Stimulated activated CD8-positive, alpha-beta memory T cell treated with anti-CD3 and anti-CD28 coated beads, Interleukin-15, amount 100 ng/mL, for 1 hour (primary cell): Measurements from ENCODE around the gene CD2AP.
"Not testable (repeated sequence)": the region's sequence is repeated elsewhere in the genome, so short reads cannot be mapped to it uniquely, and the experiment has no call there.

ENCODE experiments used
- DNase-seq: peaks from one replicate; pipeline ENCODE4 v3.0.0-alpha.2; 2020; ENCODE audit warnings: low read depth

The CD2AP gene, protein sequence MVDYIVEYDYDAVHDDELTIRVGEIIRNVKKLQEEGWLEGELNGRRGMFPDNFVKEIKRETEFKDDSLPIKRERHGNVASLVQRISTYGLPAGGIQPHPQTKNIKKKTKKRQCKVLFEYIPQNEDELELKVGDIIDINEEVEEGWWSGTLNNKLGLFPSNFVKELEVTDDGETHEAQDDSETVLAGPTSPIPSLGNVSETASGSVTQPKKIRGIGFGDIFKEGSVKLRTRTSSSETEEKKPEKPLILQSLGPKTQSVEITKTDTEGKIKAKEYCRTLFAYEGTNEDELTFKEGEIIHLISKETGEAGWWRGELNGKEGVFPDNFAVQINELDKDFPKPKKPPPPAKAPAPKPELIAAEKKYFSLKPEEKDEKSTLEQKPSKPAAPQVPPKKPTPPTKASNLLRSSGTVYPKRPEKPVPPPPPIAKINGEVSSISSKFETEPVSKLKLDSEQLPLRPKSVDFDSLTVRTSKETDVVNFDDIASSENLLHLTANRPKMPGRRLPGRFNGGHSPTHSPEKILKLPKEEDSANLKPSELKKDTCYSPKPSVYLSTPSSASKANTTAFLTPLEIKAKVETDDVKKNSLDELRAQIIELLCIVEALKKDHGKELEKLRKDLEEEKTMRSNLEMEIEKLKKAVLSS

DNA sequence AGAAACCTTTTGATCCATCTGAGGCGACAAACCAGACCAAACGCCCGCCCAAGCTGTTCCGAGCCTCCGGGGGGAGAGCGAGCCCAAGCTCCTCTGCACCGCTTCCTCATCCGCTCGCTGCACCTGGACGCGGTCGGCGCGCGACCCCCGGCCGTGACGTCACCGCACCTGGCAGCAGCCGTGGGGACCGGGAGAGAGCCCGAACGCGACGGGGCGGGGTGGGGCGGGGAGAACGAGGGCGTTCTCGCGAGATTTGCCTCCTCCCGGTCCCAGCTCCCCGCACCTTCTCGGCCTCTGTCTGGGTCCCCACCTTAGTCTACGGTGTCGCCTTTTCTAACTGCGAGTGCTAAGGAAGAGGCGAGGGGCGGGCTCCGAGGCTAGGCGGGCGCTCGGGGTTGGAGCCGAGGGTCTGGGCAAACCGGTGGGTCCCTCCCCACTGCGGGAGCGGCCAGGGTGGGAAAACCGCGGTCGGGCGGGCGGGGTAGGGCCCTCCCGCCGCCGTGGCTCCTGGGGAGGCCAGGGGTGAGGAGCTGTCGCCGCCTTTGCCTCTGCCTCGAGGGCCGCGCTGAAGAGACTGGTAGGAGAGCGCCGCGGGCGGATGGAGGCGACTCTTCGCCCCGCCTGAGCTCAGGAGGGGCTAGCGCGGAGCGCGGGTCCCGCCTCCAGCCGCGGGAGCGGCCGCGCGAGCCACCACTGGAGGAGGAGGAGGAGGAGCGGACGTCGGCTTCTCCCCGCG lies at the start of gene CD2AP:
CD2AP (plus strand) TSS at position 293 of the 736 bp plus-strand sequence. CDS start 456 bp downstream, outside the sequence.
- DNase-seq, result peak; percentile 77

DNA sequence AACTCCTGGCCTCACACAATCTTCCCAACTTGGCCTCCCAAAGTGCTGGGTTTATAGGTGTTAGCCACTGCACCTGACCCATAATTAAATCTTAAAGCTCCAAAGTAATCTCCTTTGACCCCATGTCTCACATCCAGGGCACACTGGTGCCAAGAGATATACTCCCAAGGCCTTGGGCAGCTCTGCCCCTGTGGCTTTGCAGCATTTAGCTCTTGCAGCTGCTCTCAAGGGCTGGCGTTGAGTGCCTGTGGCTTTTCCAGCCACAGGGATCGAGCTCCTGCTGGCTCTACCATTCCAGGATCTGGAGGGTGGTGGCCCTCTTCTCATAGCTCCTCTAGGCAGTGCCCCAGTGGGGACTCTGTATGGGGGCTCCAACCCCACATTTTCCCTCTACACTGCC lies 49.3 kb upstream of the CD2AP start:
- DNase-seq, result no peak

DNA sequence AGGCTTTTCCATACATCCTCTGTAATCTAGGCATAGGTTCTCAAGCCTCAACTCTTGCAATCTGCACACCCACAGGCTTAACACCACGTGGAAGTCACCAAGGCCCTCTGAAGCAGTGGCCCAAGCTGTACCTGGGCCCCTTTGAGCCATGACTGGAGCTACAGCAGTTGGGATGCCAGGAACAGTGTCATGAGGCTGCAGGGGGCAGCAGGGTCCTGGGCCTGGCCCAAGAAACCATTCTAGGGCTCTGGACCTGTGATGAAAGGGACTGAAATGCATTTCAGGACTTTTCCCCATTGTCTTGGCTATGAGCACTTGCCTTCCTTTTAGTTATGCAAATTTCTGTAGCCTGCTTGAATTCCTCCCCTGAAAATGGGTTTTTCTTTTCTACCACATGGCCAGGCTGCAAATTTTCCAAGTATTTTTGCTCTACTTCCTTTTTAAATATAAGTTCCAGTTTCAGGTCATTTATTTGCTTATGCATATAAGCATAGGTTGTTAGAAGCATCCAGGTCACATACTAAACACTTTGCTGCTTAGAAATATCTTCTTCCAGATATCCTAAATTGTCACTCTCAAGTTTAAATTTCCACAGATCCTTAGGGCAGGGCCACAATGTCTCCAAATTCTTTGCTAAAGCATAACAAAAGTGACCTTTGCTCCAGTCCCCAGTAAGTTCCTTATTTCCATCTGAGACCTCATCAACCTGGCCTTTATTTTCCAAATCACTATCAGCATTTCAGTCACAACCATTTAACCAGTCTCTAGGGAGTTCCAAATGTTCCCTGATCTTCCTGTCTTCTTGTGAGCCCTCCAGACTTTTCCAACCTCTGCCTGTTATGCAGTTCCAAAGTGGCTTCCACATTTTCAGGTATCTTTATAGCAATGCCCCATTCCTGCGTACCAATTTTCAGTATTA lies 48.6 kb upstream of the CD2AP start:
- no peak for DNase-seq

DNA sequence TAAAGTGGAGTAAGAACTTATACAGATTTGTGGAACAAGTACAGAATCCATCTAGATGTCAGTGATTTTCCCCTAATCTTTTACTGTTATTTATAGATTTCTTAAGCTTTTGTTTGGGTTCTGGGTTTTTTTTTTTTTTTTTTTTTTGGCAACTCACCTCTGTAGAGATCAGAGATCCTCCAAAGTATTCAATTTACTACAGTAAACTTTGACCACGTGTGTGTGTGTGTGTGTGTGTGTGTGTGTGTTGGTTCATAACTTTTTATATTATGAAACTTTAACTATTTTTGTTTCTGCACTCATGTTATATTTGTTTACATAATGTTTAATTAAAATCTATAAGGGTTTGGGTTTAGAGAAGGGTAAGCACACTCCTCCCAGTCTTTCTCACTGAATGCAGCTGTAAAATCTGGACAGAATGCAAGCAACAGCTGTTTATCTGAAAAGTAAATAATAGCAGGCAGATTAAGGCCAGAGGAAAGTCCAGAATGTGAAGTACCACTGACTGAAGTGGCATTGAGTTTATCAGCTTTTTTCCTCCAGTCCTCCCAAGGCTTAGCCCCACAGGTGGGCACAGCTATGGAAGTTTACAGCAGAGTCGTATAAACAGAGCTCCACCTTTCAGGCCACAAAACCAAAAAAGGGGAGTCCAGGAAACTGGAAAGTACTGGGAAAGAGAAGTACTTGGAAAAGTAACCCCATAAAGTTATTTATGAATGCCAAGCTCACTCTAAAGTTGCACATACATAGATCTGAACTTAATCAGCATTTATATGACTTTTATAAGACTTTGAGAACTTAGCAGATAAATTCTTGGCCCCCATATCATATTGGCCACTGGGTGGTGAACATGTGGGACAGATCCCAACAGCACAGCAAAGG lies 43.0 kb upstream of the CD2AP start:
- DNase-seq, result no peak

DNA sequence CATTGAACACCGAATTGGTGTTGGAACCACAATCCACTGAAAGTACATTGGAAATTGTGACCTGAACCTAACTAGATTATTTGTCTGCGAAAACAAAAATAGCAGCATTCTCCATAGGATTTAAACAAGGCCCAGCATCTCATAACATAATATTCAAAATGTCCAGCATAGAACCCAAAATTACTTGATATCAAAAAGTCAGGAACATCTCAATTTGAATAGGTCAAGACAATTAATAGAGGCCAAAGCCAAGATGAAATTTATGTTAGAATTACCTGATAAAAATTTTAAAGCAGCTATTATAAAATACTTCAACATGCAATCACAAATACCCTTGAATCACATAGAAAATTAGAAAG lies 42.4 kb upstream of the CD2AP start:
- DNase-seq, result no peak

DNA sequence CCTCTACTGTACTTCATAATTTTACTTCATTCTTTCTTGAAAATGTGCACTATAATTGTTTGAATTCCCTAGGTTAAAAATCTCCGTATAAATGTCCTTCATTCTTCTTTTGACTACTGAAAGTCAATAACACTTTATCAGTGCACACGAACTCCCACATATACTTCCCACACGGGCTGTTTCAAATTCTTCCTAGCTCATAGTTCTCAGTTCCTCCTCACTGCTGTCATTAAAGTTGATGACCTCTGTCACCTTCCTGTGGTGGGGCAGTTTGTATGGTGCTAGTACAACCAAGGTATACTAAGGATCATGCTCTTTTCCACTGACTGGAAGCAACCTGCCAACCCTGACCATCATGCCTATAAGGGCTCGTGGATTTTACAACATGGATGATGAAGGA lies 40.0 kb upstream of the CD2AP start:
- no peak for DNase-seq

DNA sequence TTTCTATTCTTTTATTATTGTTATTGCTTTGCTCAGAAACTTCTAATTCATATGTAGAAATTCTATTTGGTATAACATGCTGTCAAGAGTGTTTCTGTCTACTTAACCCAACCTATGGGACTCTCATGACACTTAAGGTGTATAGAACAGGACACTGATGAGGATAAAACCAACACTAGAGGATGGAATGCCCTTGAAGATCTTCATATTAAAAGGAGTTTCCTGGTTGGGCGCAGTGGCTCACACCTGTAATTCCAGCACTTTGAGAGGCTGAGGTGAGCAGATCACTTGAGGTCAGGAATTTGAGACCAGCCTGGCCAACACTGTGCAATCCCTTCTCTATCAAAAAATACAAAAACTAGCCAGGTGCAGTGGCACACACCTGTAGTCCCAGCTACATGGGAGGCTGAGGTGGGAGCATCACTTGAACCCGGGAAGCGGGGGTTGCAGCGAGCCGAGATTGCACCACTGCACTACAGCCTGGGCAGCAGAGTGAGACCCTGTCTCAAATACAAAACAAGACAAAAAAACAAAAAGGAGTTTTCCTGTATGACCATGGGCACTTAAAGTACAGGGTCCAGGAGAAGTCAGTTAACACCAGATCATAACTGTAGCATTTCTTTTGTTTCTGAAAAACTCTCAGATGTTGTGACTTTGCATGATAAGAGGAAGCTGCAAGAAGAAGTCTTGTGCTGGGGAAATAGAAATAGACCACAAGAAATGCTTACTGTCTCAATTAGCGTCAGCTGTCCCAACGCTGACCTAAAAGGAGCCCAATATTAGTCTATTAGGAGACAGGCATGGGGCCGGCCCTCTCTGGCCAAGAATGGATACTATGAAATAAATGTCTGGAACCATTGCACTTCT lies 38.9 kb upstream of the CD2AP start:
- DNase-seq, result no peak

DNA sequence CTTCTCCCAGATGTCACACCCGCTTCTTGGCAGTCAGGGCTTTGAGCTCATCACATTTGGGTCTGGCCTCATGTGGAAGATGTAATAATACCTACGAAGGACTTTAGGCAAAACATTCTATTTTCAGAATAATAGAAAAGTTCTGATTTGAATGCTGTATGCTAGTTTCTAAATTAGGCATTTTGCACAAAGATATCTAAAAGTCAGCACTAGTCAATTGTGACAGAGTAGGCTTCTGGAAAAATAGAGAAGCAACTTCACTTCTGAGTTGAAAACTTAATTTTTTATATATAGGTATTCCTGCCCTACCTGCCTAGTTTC lies 38.3 kb upstream of the CD2AP start:
- DNase-seq, result no peak

DNA sequence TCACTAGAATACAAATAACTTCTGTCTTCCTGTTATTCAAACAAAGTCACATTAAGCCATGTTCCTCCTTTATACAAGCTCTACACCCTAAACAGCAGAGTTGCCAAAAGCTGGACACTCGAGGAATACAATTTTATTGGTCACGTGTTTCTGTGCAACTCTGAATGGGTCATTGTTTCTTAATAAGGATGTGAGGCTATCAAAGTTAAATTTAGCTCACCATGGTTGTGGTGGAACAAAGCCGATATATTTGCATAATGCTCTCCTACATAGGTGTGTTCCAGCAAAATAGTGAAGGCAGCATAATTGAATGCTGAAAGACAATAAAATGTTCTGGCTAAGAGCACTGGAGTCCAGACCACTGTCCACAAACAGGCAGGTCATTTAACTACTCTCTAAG lies 36.9 kb upstream of the CD2AP start:
- DNase-seq, result no peak

DNA sequence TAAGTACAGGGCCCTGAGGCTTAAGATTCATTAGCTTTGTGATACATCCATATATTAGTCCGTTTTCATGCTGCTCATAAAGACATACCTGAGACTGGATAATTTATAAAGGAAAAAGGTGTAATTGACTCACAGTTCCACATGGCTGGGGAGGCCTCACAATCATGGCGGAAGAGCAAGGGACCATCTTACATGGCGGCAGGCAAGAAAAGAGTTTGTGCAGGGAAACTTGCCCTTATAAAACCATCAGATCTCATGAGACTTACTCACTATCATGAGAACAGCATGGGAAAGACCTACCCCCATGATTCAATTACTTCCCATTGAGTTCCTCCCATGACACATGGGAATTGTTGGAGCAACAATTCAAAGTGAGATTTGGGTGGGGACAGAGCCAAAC lies 32.6 kb upstream of the CD2AP start:
- not testable (repeated sequence) for DNase-seq

DNA sequence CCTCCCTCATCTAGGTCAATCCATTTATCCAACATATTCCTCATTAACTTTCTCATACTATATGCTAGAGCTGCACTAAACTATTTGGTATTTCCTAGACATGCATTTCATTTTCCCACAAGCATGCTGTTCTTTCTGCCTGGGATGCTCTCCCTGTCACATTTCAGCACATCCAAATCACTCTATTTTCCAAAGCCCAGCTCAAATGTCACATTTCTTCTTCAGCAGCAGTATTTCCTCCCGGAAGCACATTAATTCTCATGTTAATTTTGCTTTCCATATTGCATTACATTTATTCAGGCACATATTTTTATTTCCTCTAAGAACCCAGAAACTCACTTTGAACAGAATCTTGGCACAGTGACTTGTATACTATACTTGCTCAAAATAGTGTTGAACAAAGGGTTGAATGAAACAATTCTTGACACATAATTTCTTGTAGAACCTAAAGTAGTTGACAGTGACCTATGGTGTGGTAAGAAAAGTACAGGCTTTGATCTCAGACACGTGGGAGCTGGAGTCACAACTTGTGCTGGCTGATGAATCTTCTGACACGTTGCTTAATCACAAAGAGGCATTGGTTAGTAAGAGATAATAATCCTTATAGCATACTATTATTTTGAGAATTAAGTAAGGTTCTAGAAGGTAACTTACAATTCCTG lies 30.8 kb upstream of the CD2AP start:
- no peak for DNase-seq

DNA sequence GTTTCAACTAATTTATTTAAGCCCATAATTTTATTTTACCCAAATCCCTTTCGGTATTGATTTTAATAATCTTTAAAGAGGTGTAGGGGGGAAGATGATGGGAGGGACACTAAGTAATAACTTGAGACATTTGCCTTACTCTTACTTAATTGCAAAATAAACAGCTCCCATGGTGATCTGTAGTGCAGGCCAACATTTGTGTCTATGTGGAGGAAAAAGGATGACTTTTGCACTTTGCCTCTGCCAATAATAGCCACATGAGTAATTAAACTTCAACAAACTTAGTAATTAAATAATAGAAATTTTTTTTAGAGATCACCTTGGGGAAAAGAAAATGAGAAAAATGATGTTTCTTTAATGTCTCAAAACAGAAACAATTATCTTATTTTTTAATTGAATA lies 29.9 kb upstream of the CD2AP start:
- DNase-seq, result no peak

DNA sequence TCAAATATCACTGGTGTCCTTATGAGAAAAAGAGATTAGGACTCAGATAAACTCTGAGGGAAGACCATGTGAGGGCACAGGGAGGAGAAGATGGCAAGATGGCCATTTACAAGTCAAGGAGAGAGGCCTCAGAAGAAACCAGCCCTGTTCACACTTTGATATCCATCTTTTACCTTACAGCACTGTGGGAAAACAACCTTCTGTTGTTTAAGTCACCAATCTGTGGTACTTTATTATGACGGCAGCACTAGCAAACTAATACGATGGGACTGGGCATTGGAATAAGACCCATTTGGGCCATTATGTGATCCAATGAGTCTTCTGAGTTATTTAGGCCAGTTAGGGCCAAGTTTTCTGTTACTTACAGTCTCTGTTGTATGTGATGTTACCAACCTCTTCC lies 26.4 kb upstream of the CD2AP start:
- no peak for DNase-seq

DNA sequence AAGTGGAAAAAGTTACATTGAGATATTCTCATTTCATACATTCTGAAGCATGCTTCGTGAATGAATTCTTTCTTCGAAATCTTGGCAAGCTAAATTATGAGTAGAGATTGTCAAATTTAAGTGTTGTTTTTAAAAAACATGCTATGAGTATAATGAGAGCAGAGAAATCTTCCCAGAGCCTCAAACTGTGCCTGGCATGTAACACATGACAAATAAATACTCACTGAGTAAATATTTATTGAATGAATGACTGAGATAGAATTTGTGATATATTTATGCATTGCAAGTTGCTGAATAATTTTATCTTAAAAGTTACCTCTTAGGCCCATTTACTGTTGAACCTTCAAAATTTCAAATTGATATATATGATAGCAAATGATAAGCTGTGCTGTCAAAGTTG lies 24.7 kb upstream of the CD2AP start:
- no peak for DNase-seq

DNA sequence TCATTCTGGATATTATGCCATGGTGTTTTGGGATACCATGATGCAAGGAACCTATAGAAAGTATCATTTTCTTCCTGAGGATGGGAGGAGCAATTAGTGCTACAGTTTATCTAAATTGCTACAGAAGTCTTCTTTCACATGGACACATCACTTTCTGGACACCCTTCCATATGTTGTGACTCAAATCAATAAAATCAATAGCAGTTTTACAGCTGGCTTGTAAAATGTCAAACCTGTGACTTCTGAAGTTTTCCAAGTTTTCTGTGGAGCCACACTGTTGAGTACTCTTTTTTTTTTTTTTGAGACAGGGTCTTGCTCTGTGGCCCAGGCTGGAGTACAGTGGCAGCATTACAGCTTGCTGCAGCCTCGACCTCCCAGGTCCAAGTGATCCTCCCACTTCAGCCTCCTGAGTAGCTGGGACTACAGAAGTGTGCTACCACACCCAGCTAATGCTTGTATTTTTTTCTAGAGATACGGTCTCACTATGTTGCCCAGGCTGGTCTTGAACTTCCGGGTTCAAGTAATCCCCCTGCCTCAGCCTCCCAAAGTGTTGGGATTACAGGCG lies 24.1 kb upstream of the CD2AP start:
- DNase-seq, result no peak

DNA sequence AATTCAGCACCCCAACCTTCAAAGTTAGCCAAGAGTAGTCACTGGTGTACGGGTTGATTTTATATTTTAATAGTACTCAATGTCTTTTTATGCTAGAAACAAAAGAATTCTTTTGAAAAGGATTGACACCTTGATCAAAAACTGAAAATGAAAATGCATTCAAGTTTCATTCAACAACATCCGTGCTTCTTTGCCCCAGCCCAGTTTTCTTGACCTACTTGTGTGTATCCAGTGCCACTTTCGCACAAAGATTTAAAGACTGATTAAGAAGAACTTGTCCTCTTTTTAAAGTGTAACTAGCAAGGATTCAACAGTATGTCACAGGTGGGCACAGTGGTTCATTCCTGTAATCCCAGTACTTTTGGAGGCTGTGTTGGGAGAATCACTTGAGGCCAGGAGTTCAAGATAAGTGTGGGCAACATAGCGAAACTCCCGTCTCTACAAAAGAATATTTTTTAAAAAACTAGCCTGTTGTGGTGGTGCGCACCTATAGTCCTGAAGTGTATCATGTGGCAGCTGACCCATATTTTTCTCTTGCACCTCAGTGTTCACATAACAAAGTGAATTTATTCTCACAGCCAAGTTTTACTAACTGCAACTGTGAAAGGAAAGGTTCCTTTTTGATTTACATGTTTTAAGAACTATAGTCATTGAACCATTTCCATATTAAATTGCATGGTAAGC lies 22.7 kb upstream of the CD2AP start:
- no peak for DNase-seq

DNA sequence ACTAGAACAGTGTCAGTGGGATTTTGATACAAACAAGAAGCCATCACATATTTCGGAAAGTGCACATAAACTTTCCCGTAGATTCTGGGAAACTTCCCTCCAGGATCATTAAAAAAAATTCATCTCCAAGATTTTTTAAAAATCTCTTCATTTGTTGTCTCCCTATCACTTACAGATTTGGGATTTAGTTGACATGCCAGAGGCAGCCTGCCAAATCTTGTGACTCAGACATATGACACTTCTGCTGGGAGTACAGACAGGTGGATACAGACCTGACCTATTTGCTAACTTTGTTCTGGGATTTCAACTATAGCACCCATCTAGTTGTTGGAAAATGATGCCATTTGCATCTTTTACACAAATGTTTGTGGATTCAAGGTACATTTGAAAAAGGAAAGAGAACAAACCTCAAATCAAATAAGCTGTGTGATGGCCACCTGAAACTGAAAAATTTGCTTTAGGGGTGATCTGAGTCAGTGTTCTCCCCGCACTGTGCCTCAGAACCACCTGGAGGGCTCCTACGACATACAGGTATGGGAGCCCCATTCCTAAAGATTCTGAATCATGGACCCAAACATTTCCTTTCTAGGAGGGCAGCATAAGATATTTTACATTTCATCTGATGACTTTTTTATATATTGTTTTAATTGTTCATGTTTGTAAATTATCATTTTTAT lies 21.9 kb upstream of the CD2AP start:
- no peak for DNase-seq

DNA sequence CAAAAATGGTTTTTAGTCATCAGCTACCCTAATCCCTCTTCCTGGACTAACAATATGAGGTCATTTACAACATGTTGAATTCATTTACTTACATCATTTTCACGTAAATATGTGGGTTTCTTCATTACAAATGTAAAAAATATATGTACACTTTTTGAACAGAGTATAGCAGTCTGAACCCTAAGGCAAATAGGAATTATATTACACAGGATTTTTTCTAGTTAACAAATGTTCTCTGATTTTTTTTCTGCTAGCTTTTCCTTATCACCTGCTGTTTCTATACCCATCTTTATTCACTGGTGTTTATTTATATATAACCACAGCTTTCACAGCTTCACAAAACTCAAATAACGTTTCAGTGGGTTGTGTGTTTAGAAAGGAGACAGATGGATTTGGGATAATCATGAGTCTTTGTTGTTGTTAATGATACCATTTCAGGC lies 21.0 kb upstream of the CD2AP start:
- no peak for DNase-seq
